ENCODE results near the gene IZUMO2.

Gene IZUMO2

DNA sequence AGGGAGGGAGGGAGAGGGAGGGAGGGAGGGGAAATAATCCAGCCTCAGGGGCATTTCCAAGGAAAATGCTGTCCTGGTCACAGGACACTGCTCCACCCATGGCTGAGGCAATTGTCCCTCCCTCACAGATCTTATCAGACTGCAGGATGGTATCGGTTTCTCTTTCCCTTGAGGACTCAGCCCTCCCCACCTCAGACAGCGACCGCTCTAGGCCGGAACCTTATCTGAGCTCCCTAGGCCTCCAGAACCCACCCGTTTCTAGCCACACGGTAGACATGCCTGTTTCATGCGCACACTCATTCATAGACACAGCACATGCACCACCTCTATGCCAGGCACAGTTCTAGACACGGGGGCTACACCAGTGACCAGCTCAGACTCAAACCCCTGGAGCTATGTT is 10.0 kb upstream of the IZUMO2 start:
- TF ChIP-seq, protein P1, sequence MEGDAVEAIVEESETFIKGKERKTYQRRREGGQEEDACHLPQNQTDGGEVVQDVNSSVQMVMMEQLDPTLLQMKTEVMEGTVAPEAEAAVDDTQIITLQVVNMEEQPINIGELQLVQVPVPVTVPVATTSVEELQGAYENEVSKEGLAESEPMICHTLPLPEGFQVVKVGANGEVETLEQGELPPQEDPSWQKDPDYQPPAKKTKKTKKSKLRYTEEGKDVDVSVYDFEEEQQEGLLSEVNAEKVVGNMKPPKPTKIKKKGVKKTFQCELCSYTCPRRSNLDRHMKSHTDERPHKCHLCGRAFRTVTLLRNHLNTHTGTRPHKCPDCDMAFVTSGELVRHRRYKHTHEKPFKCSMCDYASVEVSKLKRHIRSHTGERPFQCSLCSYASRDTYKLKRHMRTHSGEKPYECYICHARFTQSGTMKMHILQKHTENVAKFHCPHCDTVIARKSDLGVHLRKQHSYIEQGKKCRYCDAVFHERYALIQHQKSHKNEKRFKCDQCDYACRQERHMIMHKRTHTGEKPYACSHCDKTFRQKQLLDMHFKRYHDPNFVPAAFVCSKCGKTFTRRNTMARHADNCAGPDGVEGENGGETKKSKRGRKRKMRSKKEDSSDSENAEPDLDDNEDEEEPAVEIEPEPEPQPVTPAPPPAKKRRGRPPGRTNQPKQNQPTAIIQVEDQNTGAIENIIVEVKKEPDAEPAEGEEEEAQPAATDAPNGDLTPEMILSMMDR (IDR thresholded peaks at IDR 0.05): no peak
- no peak for TF ChIP-seq ZFX (IDR thresholded peaks at IDR 0.05; ENCODE audit: borderline replicate concordance)
- peak overlapping the region; percentile 46 for H3K27ac ChIP-seq

DNA sequence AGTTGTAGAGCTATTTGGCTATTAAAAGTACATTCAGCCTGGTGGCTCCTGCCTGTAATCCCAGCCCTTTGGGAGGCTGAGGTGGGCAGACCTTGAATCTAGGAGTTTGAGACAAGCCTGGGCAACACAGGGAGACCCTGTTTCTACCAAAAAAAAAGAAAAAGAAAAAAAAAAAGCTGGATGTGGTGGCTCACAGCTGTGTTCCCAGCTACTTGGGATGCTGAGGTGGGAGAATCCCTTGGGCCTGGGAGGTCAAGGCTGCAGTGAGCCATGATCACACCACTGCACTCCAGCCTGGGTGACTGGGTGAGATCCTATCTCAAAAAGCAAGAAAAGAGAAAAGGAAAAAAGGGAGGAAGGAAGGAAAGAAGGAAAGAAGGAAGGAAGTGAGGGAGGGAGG is 9.6 kb upstream of the IZUMO2 start:
- peak overlapping the region; percentile 46 for H3K27ac ChIP-seq
- TF ChIP-seq, protein P1 (IDR thresholded peaks at IDR 0.05): no peak
- TF ChIP-seq ZFX (IDR thresholded peaks at IDR 0.05; ENCODE audit: borderline replicate concordance): no peak

DNA sequence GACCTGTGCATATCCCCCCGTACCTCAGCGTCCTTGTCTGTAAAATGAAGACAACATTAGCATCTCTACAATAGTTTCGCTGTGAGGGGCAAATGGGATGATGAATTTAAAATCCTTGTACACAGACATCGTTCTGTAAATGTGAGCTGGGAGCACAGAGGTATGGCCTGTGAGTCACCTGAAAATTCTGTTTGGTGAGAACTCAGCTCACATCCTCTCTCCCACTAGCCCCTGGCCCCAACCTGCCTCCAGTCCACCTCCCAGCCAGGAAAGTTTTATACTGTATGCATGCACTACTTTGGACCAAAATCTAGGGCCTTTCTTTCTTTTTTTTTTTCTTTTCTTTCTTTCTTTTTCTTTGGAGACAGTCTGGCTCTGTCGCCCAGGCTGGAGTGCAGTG is 8.7 kb upstream of the IZUMO2 start:
- TF ChIP-seq, protein P1 (IDR thresholded peaks at IDR 0.05): no peak
- no peak for TF ChIP-seq ZFX (IDR thresholded peaks at IDR 0.05; ENCODE audit: borderline replicate concordance)
- no peak overlapping the region for H3K27ac ChIP-seq

DNA sequence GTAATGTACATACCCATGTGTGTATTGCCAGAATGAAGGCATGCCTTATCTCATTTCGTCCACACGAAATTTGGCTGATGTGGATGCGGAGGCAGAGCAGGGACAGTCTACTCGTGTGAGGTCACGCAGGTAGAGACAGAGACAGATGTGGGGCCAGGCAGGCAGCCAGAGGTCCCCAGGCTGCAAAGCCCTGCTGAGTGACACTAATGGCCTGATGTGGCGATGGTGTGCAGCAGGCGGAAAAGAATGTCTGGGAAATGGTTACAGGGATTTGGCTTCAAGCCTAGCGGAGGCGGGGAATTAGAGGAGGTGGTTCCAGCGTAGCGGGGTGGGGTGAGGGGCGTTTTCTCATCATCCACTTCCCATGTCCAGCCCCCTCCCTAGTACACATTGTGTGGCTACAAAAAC is 4.2 kb upstream of the IZUMO2 start:
- TF ChIP-seq, protein P1 (IDR thresholded peaks at IDR 0.05): no peak
- no peak for TF ChIP-seq ZFX (IDR thresholded peaks at IDR 0.05; ENCODE audit: borderline replicate concordance)
- H3K27ac ChIP-seq: no peak overlapping the region

DNA sequence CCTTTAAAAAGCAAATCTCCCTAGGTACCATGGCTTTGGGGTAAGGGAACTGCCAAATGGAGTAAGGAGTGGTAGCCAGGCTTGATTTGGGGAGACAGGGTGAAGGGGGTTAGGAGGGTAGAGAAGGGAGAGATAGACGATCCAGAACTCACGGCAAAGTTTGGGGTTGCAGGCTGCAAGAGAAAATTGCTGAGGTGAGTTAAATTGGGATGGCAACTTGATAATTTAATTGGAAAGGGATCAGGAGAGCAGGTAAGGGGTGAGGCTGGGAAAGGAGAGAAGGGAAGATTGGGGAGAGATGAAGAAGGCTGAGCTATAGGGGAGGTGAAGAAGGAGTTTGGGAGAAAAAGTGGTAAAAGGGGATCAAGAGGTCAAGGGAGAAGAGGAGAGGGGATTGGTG is 4.0 kb downstream of the IZUMO2 start:
- H3K27ac ChIP-seq: no peak overlapping the region
- TF ChIP-seq, protein P1 (IDR thresholded peaks at IDR 0.05): no peak
- no peak for TF ChIP-seq ZFX (IDR thresholded peaks at IDR 0.05; ENCODE audit: borderline replicate concordance)

DNA sequence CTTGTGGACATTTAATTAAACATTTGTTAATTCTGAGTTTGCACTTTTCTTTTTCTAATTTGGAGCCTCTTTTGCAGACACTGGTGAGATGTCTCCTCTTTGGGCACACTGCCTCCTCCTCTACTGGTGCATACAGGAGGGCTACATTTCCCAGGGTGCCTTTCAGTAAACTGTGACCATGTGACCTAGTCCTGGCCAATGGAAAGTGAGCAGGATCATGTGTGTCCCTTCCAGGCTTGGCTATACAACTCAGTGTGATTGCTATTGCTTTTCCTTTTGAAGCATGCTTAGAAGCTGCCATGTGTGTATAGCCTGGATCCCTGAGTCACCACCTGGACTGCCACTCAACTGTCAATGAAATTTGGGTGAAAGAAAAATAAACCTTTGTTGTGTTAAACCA is 4.5 kb downstream of the IZUMO2 start:
- TF ChIP-seq ZFX (IDR thresholded peaks at IDR 0.05; ENCODE audit: borderline replicate concordance): no peak
- TF ChIP-seq, protein P1 (IDR thresholded peaks at IDR 0.05): no peak
- H3K27ac ChIP-seq: no peak overlapping the region

DNA sequence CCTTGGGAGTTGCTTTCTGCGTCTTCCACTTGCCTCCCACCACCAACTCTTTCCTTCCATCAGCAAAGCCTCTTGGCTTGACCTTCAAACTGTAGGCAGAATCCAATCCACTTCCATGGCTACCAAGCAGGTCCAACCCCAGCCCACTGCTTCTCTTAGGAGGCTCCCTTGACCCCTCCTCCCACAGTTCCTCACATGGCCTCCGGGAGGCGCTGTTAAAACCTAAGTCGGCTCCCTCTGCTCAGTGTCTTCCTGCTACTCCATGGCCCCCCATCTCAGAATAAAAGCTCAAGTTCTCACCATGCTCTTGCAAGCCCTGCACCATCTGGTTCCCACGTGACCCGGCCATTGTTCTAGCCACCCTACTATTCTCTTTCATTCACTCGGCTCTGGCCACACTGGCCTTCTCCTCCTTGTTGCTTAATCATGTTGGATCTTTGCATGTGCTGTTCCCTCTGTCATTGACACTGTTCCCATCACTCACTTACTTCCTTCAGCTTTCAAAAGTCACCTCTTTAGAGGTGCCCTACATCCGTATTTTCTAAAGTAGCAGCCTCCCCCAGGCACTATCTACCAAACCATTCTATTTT is 7.5 kb downstream of the IZUMO2 start:
- TF ChIP-seq ZFX (IDR thresholded peaks at IDR 0.05; ENCODE audit: borderline replicate concordance): no peak
- TF ChIP-seq, protein P1 (IDR thresholded peaks at IDR 0.05): peak; percentile 57
- no peak overlapping the region for H3K27ac ChIP-seq

Data from 22Rv1 (cell line).